HepG2 (cell line): ENCODE results near the gene SPNS3. TPM values are rescaled to one million over a fixed set of nuclear protein-coding genes. Genes with fewer than 3 reads are reported as not detected.

Experiments
- ATAC-seq: fragments of 200-7000 bp; cut with Tn5 transposase; 3 replicates; pipeline ENCODE4 v1.9.1; 2020; ENCODE audit warnings: mild to moderate bottlenecking, moderate library complexity
- BruUV-seq: library from RNA; stranded (reverse); fragments of 400-500 nt; replicated peaks from 2 replicates; lab custom pipeline; 2021; lab: Mats Ljungman, UMichigan
- CTCF ChIA-PET: fragments of 300-600 bp; formaldehyde crosslinking; extraction: SDS; loops from one replicate; lab custom pipeline; 2021; ENCODE audit warnings: low total read pairs, inconsistent platforms, low intra/inter-chr PET ratio; lab: Yijun Ruan, JAX
- POLR2A ChIA-PET: fragments of 350-600 bp; sonication (Branson Sonifier 250); formaldehyde crosslinking; loops from one replicate; lab custom pipeline; 2020; ENCODE audit warnings: antibody characterized with exemption, inconsistent platforms; lab: Yijun Ruan, JAX
- DNase-seq: peaks from one replicate; pipeline ENCODE4 v3.0.0-alpha.2; 2015; ENCODE audit warnings: low spot score
- FAIRE-seq: peaks from 3 replicates; lab custom pipeline; 2011; peaks lifted over from hg19 to GRCh38; lab: Jason Lieb, UNC
- H2AFZ ChIP-seq: one replicate; pipeline ENCODE4 v1.6.1; 2011; ENCODE audit warnings: low read length, inconsistent platforms
- H3K27ac ChIP-seq: fragments of 300-600 bp; 3 replicates; pipeline ENCODE4 v1.8.0; 2011; ENCODE audit warnings: mixed run types, mild to moderate bottlenecking, mixed read lengths, low read length, inconsistent platforms; ENCODE audit not compliant: insufficient read depth; ENCODE audit errors: extremely low read length
- H3K27me3 ChIP-seq, 2 experiments: fragments of 200-600 bp in 1 of 2; 2 replicates in 1 of 2; 3 replicates in 1 of 2; pipeline versions ENCODE4 v1.6.0 to v1.8.0; 2011; ENCODE audit warnings: low read length in 2 of 2, mild to moderate bottlenecking in 2 of 2, moderate library complexity in 2 of 2, inconsistent platforms in 1 of 2; ENCODE audit not compliant: insufficient read depth in 2 of 2, control insufficient read depth in 1 of 2
- H3K36me3 ChIP-seq, 2 experiments: fragments of 200-600 bp in 1 of 2; replicated peaks in 1 of 2; 2 replicates in 1 of 2; 3 replicates in 1 of 2; pipeline versions ENCODE4 v1.5.1 to v1.8.0; 2011; ENCODE audit warnings: low read length in 2 of 2, inconsistent platforms in 1 of 2; ENCODE audit not compliant: insufficient read depth in 2 of 2, control insufficient read depth in 1 of 2
- H3K4me1 ChIP-seq: 2 replicates; pipeline ENCODE4 v1.5.1; 2012; ENCODE audit warnings: low read length, inconsistent platforms; ENCODE audit not compliant: insufficient read depth
- H3K4me2 ChIP-seq: 2 replicates; pipeline ENCODE4 v1.6.0; 2011; ENCODE audit warnings: low read depth, low read length, inconsistent platforms
- H3K4me3 ChIP-seq, 3 experiments: fragments of 200-600 bp in 1 of 3; sonication (generic), shearing (Covaris generic) in 1 of 3; replicated peaks in 1 of 3; 2 replicates each; pipeline ENCODE4 v1.5.1; 2011 to 2016; ENCODE audit warnings: low read length in 3 of 3, inconsistent platforms in 2 of 3, low read depth in 2 of 3, mild to moderate bottlenecking in 2 of 3, control low read depth in 1 of 3, mixed read lengths in 1 of 3; ENCODE audit not compliant: insufficient read depth in 1 of 3
- H3K79me2 ChIP-seq: one replicate; pipeline ENCODE4 v1.6.1; 2011; ENCODE audit warnings: low read length, inconsistent platforms; ENCODE audit not compliant: insufficient read depth
- H3K9ac ChIP-seq: 2 replicates; pipeline ENCODE4 v1.6.0; 2011; ENCODE audit warnings: mild to moderate bottlenecking, low read depth, low read length, inconsistent platforms; ENCODE audit not compliant: insufficient read depth
- H3K9me3 ChIP-seq: 2 replicates; pipeline ENCODE4 v1.5.1; 2012; ENCODE audit warnings: mild to moderate bottlenecking, low read length
- H4K20me1 ChIP-seq: 2 replicates; pipeline ENCODE4 v1.6.0; 2011; ENCODE audit warnings: inconsistent platforms, mild to moderate bottlenecking, low read length, moderate library complexity; ENCODE audit not compliant: insufficient read depth
- ATRX ChIP-seq: sonication (generic); formaldehyde crosslinking; IDR thresholded peaks from 2 replicates; pipeline ENCODE4 v1.4.0; 2020; ENCODE audit warnings: missing genetic modification reagents, borderline replicate concordance
- CHD4 ChIP-seq: fragments of 200-600 bp; sonication (generic); IDR thresholded peaks from 2 replicates; pipeline ENCODE4 v1.7.0; 2017; ENCODE audit warnings: mild to moderate bottlenecking, low read length, borderline replicate concordance
- DMAP1 ChIP-seq: IDR thresholded peaks from 2 replicates; pipeline ENCODE4 v1.6.1; 2016
- EEA1 ChIP-seq: sonication (generic); formaldehyde crosslinking; IDR thresholded peaks from 2 replicates; pipeline ENCODE4 v1.5.1; 2020; ENCODE audit warnings: mild to moderate bottlenecking, missing genetic modification reagents, borderline replicate concordance
- LCORL ChIP-seq, 2 experiments: fragments of 450-650 bp in 1 of 2; sonication (generic) in 1 of 2; formaldehyde crosslinking in 1 of 2; IDR thresholded peaks; 2 replicates each; pipeline versions ENCODE4 v1.5.0 to v1.6.1; 2017 to 2020; ENCODE audit warnings: antibody characterized with exemption in 1 of 2, missing genetic modification reagents in 1 of 2
- SALL2 ChIP-seq: sonication (generic); formaldehyde crosslinking; IDR thresholded peaks from 2 replicates; pipeline ENCODE4 v1.8.1; 2023; ENCODE audit warnings: mild to moderate bottlenecking, missing genetic modification reagents, inconsistent platforms
- SRY ChIP-seq: sonication (generic); formaldehyde crosslinking; IDR thresholded peaks from 2 replicates; pipeline ENCODE4 v1.8.0; 2022; ENCODE audit warnings: mild to moderate bottlenecking, missing genetic modification reagents
- TAF15 ChIP-seq: fragments of 200-400 bp; formaldehyde crosslinking; IDR thresholded peaks from one replicate; pipeline ENCODE4 v1.6.1; 2018; ENCODE audit warnings: mild to moderate bottlenecking, low read depth, low read length; ENCODE audit not compliant: poor library complexity, severe bottlenecking
- ZNF331 ChIP-seq: sonication (generic); formaldehyde crosslinking; IDR thresholded peaks from 2 replicates; pipeline ENCODE4 v1.4.0; 2020; ENCODE audit warnings: missing genetic modification reagents
- ZNF747 ChIP-seq: sonication (generic); formaldehyde crosslinking; IDR thresholded peaks from 2 replicates; pipeline ENCODE4 v1.8.1; 2023; ENCODE audit warnings: missing genetic modification reagents, mild to moderate bottlenecking, borderline replicate concordance
- ZNF878 ChIP-seq: sonication (generic); formaldehyde crosslinking; IDR thresholded peaks from 2 replicates; pipeline ENCODE4 v1.8.1; 2023; ENCODE audit warnings: mild to moderate bottlenecking, missing genetic modification reagents, moderate library complexity
- WGBS: methylation state at CpG from one replicate; pipeline ENCODE4 v1.1.6; 2017; ENCODE audit warnings: low lambda C conversion rate; 5-methylcytosine and 5-hydroxymethylcytosine counted together
- in situ Hi-C: cut with HindIII; loops from 2 replicates; pipeline ENCODE4 v1.10.0; 2017; ENCODE audit warnings: low pct_unique_long_range_greater_than_20kb; ENCODE audit not compliant: extremely low pct_ligation_motif_present
- intact Hi-C: fragments of 100-400 bp; cut with micrococcal nuclease; formaldehyde crosslinking; loops from one replicate; pipeline ENCODE4 v1.10.0; 2022; ENCODE audit not compliant: unreplicated experiment
- polyA plus RNA-seq, 8 experiments: library from polyadenylated mRNA; depleted of rRNA in 3 of 8; stranded (reverse) in 7 of 8; unstranded in 1 of 8; fragments of >200 nt; fragmentation: Illumina TruSeq in 4 of 8; extraction: Trizol in 4 of 8; gene quantifications; 2 replicates each; pipeline versions ENCODE4 v1.2.1 to v1.2.3, GENCODE V29; 2011 to 2016; ENCODE audit warnings: low read depth in 4 of 8, missing spikeins in 1 of 8, mixed read lengths in 1 of 8; ENCODE audit not compliant: insufficient read depth in 1 of 8
- total RNA-seq, 5 experiments: library from RNA; depleted of rRNA; stranded (reverse); fragments of >200 nt; fragmentation: Illumina TruSeq; extraction: Trizol; gene quantifications; 2 replicates each; pipeline ENCODE4 v1.2.3, GENCODE V29; 2016; ENCODE audit warnings: low read depth in 1 of 5
- TF ChIP-seq, protein P1 (sequence below): sonication (generic); formaldehyde crosslinking; IDR thresholded peaks from 2 replicates; pipeline ENCODE4 v1.9.0; 2021; ENCODE audit warnings: missing genetic modification reagents, mild to moderate bottlenecking, borderline replicate concordance
- TF ChIP-seq, protein P2 (sequence below): sonication (generic); formaldehyde crosslinking; IDR thresholded peaks from 2 replicates; pipeline ENCODE4 v1.4.0; 2020; ENCODE audit warnings: low read depth, mild to moderate bottlenecking, missing genetic modification reagents
- TF ChIP-seq, protein P3 (sequence below): sonication (generic); formaldehyde crosslinking; IDR thresholded peaks from 2 replicates; pipeline ENCODE4 v1.5.0; 2020; ENCODE audit warnings: missing genetic modification reagents, mild to moderate bottlenecking, borderline replicate concordance

SPNS3 gene
- total and polyA plus RNA-seq, 2 of the 13 experiments (the other 11 are each of a cell fraction or from before 2014, with no cell fraction given): not detected

DNA sequence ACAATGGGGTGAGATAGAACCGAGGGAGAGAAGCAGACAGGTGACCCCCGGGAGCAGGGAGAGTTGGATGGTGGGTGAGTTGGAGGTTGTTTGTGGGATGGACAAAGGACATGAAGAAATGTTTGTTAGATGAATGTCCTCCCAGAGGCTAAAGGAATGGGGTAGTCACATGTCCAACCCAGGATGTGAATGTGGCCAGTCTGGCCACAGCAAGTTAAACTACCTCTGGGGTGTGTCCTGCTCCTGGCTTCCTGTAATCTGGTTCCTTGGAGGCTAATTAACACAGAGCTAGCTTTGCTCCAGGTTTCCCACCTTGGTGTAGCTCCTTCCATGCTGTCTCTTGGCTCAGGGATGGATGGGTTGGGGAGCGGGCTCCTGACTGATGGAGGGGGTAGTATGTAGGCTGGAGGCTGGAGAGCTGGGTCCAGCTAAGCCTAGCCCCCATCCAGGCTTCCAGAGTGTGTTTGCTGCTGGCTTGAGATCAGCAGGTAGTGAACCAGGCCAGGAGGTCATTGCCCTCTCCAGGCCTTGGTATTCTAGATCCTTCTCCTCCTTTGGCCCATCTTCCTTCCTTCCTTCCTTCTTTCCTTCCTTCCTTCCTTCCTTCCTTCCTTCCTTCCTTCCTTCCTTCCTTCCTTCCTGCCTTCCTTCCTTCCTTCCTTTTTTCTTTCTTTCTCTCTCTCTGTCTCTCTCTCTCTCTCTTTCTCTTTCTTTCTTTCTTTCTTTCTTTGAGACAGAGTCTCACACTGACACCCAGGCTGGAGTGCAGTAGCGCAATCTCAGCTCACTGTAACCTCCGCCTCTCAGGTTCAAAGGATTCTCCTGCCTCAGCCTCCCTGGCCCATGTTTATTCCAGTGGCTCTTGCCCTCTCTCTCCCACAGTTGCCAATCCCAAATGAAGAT, 39.3 kb upstream of the SPNS3 start:
- peaks cover 50% of the 10 kb centered on the region for H3K4me1 ChIP-seq
- H3K4me2 ChIP-seq: peak overlapping the region; percentile 56
- DNase-seq (no peak), FAIRE-seq (no peak), ATAC-seq (peak; percentile 33)
- WGBS: 33% methylated on average over 4 of the region's 5 CpGs
- no TSS peak for BruUV-seq
- H3K27me3 ChIP-seq: 0 out of 5 replicates have a peak, but pooled peaks cover 0 to 5% of the 10 kb centered on the region in 2 experiments
- no peaks in the 10 kb centered on the region for H3K36me3 ChIP-seq
- no peaks in the 10 kb centered on the region for H3K9me3 ChIP-seq
- intact Hi-C loops: no loop called here
- no peaks in the 10 kb centered on the region for H3K79me2 ChIP-seq
- TF ChIP-seq EEA1 (CRISPR knock-in tag) (no peak), DMAP1 (CRISPR knock-in tag) (no peak), CHD4 (no peak)
- TF ChIP-seq, protein P1, sequence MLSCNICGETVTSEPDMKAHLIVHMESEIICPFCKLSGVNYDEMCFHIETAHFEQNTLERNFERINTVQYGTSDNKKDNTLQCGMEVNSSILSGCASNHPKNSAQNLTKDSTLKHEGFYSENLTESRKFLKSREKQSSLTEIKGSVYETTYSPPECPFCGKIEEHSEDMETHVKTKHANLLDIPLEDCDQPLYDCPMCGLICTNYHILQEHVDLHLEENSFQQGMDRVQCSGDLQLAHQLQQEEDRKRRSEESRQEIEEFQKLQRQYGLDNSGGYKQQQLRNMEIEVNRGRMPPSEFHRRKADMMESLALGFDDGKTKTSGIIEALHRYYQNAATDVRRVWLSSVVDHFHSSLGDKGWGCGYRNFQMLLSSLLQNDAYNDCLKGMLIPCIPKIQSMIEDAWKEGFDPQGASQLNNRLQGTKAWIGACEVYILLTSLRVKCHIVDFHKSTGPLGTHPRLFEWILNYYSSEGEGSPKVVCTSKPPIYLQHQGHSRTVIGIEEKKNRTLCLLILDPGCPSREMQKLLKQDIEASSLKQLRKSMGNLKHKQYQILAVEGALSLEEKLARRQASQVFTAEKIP (CRISPR knock-in tag): no peak
- ChIA-PET POLR2A (no interaction called here), CTCF (no interaction called here)
- no peak overlapping the region for H3K27ac ChIP-seq
- H3K9ac ChIP-seq: no peak overlapping the region
- H2AFZ ChIP-seq: no peak overlapping the region
- no peaks in the 10 kb centered on the region for H4K20me1 ChIP-seq
- H3K4me3 ChIP-seq: peak overlapping the region in 1 of 3 experiments; percentile 45; a peak in 1 of 6 replicates
- in situ Hi-C loops: no loop called here

DNA sequence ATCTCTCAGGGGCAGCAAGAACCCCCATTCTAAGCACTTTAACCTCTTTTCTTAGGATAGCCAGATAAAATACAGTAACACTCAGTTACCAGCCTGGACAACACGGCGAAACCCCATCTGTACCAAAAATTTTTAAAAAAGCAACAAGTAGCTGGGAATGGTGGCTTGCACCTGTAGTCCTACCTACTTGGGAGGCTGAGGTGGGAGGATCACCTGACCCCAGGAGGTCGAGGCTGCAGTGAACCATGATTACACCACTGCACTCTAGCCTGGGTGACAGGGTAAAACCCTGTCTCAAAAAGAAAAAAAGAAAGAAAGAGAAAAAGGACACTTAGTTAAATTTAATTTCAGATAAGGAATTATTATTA, 38.6 kb upstream of the SPNS3 start:
- Histone ChIP-seq H4K20me1 (no peaks in the 10 kb centered on the region), H3K4me3 (no peak overlapping the region), H3K4me2 (no peak overlapping the region), H2AFZ (no peak overlapping the region), H3K9me3 (no peaks in the 10 kb centered on the region), H3K27ac (no peak overlapping the region), H3K27me3 (0 out of 5 replicates have a peak, but pooled peaks cover 0 to 5% of the 10 kb centered on the region in 2 experiments), H3K36me3 (no peaks in the 10 kb centered on the region), H3K79me2 (no peaks in the 10 kb centered on the region), H3K4me1 (peaks cover 45% of the 10 kb centered on the region), H3K9ac (no peak overlapping the region)
- ChIA-PET POLR2A (no interaction called here), CTCF (no interaction called here)
- intact Hi-C loops: no loop called here
- ATAC-seq: no peak
- no peak for DNase-seq
- BruUV-seq: no TSS peak
- no peak for FAIRE-seq
- 61% methylated on average over 3 of the region's 3 CpGs for WGBS
- in situ Hi-C loops: no loop called here
- no peak for TF ChIP-seq ZNF878
- no peak for TF ChIP-seq ZNF747 (CRISPR knock-in tag)
- no peak for TF ChIP-seq ATRX
- no peak for TF ChIP-seq SRY (CRISPR knock-in tag)
- TF ChIP-seq, protein P2, sequence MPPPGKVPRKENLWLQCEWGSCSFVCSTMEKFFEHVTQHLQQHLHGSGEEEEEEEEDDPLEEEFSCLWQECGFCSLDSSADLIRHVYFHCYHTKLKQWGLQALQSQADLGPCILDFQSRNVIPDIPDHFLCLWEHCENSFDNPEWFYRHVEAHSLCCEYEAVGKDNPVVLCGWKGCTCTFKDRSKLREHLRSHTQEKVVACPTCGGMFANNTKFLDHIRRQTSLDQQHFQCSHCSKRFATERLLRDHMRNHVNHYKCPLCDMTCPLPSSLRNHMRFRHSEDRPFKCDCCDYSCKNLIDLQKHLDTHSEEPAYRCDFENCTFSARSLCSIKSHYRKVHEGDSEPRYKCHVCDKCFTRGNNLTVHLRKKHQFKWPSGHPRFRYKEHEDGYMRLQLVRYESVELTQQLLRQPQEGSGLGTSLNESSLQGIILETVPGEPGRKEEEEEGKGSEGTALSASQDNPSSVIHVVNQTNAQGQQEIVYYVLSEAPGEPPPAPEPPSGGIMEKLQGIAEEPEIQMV (CRISPR knock-in tag): no peak
- no peak for TF ChIP-seq SALL2 (CRISPR knock-in tag)
- TF ChIP-seq LCORL (IDR thresholded peaks at IDR 0.05): no peak
- TF ChIP-seq LCORL (CRISPR knock-in tag; IDR thresholded peaks at IDR 0.05): no peak
- TF ChIP-seq TAF15: no peak
- no peak for TF ChIP-seq ZNF331 (CRISPR knock-in tag)
- TF ChIP-seq, protein P3, sequence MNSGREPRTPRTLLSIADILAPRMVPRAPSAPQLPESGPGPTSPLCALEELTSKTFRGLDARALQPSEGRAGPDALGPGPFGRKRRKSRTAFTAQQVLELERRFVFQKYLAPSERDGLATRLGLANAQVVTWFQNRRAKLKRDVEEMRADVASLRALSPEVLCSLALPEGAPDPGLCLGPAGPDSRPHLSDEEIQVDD: no peak
